ENCODE results near the gene ELAVL2.

ELAVL2 gene

GRCh38 chr9:23658376-23659258 is 167.4 kb downstream of the ELAVL2 start:
- no peak for DNase-seq

GRCh38 chr9:23651051-23651450 is 175.0 kb downstream of the ELAVL2 start:
- DNase-seq = no peak

- no peak for DNase-seq
Measured at GRCh38 chr9:23648651-23649050, 177.4 kb downstream of the ELAVL2 start.

- DNase-seq = no peak
Measured at GRCh38 chr9:23644896-23645295, 181.1 kb downstream of the ELAVL2 start.

GRCh38 chr9:23644326-23644725 is 181.7 kb downstream of the ELAVL2 start:
- DNase-seq = no peak

- no peak for DNase-seq
Measured at GRCh38 chr9:23643656-23644258, 182.3 kb downstream of the ELAVL2 start.

Measured in stimulated activated naive CD4-positive, alpha-beta T cell (primary cell).